NB4 (cell line): ENCODE results near the gene LAMP1.

ENCODE experiments used
- CTCF ChIP-seq: IDR thresholded peaks from one replicate; pipeline ENCODE4 v1.5.1; 2012; ENCODE audit warnings: low read depth, low read length
- MAX ChIP-seq: IDR thresholded peaks from 2 replicates; pipeline ENCODE4 v1.6.1; 2011; ENCODE audit warnings: low read depth, low read length
- MYC ChIP-seq: IDR thresholded peaks from 2 replicates; pipeline ENCODE4 v1.6.1; 2011; ENCODE audit warnings: low read depth, low read length
- POLR2A ChIP-seq: IDR thresholded peaks from 2 replicates; pipeline ENCODE4 v1.6.1; 2011; ENCODE audit warnings: mild to moderate bottlenecking; ENCODE audit not compliant: insufficient read length; ENCODE audit errors: extremely low read depth

GRCh38 chr13:113305208-113305607 lies 8.2 kb downstream of the LAMP1 start:
- TF ChIP-seq CTCF (no peak), MAX (no peak), MYC (no peak), POLR2A (no peak)
